ENCODE data around the gene APH1A. TPM values are rescaled to one million over a fixed set of nuclear protein-coding genes. Genes with fewer than 3 reads are reported as not detected.

APH1A gene
- 0.42 and 0.98 TPM in 2 replicates for polyA plus RNA-seq

DNA sequence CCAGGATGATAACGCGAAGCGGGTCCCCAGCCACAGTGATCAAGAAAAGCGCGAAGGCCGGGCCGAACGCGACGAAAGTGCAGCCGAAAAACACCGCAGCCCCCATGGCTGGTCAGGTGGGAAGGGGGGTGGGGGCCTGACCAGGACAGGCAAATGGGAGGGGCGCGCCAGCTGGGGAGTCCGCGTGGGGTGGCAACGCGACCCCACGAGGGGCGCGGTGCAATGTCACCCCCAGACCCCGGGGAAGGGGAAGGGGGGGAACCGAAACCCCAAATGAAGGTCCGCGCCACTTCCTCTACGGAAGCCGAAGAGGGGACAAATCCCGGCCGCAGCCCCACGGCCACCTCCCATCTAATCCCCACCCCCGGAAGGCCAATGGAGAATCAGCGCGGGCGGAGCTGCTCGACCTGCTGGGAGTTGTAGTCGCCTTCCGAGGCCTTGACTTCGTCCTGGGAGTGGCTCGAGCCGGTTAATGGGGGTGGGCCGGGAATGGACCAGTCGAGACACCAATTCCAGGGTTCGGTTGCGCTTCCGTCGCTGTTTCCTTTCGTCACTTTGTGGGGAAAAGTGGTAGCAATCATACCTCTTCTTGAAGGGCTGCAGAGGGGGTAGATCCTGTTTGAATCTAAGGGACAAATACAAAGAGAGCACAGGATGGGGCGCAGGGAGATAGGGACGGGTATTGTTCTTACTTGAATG lies at the start of gene APH1A:
APH1A (minus strand) TSS at position 312 of the 699 bp plus-strand sequence; CDS start at position 106, 206 bp downstream.

DNA sequence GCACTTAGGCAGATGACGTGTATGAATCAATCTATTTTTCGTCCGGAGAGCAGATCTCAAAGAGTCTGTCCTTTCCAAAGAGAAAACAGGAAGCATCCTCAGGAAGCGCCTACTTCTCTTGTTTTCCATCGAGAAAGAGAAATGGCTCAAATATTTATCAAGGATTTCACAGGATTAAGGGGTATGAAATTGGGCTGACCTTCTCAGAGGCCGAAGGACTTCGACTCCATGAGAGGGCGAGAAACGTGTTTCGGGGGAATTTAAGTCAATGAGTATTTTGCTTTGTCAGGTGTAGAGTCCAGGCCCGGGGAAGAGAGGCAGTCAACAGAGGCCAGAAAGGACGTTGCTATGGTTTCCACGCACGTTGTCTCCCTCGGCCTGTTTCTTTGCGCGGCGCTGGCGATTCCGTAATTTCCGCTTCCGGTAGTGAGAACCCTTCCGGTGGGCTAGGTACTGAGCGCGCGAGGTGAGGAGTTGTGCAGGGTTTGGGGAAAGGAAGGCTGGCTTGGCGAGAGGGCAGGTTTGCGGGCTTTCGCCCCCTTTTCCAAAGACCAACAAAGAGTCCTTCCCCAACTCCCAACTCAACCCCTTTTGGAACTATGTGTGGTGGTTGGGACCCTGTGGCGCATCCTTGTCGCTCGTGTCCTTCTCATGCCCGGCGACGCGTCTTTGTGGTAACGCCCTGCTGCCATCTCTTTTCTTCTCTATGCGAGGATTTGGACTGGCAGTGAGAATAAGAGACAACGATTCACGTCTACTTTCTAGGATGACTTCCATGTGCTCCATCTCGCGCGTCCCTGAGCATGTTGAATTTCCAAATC lies 24.8 kb upstream of the APH1A start, which contains the start of gene MRPS21:
MRPS21 (plus strand) TSS at position 429 of the 821 bp plus-strand sequence. CDS start 506 bp downstream, outside the sequence.

DNA sequence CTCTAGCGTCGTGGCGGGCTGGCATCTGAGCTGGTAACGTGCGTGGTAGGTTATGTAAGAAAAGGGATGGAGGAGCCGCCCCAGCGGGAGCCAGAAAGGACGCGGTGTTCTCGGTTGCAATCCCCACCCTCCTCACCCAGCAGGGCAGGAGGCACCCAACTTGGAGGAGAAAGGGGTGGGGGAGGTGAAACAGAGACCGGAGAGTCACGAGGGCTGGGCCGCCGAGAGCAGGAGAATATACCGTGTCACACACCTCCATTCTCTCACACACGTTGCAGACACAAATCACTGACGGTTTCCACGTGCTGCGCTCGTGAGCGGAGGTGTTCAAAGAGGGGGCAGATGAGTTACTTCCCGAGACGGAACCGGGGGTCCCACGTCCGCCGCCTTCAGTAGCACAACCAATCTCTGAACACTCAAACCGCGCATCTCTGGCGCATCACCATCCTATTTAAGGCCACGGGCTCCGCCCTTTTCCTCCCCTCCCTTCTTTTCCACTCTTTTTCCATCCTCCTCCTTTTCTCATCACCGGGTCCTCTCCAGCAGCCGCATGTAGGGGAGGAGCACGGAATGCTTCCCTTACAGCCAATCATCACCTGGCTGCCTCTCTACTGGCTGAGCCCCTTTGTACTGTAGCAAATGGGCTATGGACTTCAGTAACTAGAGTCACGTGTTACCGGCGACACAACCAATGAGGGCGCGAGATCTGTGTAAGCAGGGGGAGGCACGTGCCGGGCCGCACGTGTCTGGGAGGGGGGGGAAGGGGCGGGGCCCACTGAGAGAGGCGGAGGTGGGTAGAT lies 13.1 kb upstream of the APH1A start, which contains the start of gene CIART:
CIART (plus strand) TSS at position 797 of the 800 bp plus-strand sequence. CDS start 714 bp downstream, outside the sequence.

DNA sequence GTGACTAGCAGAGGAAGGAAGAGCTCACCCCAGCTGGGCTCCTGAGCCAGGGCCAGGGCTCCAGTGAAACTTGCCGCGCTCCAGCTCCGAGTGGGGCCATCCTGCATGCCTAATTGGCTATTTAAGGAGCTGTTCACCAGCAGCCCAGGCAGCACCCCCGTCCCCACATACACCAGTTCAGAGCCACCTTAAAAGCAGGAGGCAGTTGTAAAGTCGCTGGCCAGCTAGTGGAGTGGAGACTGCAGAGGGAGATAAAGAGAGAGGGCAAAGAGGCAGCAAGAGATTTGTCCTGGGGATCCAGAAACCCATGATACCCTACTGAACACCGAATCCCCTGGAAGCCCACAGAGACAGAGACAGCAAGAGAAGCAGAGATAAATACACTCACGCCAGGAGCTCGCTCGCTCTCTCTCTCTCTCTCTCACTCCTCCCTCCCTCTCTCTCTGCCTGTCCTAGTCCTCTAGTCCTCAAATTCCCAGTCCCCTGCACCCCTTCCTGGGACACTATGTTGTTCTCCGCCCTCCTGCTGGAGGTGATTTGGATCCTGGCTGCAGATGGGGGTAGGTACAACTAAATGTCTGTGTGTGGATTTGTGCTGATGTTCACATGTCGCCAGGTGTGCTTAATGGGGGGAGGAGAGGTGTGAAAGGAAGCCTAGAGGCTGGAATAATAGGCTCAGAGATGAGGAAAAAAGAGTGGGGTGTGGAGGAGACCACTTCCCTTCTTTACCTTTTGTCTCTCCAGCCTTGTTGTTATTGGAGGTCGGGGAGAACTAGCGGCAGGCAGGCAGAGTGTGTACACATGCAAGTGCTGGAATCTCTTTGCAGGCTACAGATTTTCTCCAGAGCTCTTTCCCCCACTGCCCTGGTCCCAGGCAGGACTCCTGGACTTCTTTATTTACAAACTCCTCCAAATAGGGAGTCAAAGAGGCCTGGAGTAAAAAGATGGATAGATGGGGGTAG lies 10.9 kb downstream of the APH1A start, which contains the start of gene CA14:
CA14 (plus strand) TSS at position 151 of the 962 bp plus-strand sequence; CDS start at position 506, 355 bp downstream.

DNA sequence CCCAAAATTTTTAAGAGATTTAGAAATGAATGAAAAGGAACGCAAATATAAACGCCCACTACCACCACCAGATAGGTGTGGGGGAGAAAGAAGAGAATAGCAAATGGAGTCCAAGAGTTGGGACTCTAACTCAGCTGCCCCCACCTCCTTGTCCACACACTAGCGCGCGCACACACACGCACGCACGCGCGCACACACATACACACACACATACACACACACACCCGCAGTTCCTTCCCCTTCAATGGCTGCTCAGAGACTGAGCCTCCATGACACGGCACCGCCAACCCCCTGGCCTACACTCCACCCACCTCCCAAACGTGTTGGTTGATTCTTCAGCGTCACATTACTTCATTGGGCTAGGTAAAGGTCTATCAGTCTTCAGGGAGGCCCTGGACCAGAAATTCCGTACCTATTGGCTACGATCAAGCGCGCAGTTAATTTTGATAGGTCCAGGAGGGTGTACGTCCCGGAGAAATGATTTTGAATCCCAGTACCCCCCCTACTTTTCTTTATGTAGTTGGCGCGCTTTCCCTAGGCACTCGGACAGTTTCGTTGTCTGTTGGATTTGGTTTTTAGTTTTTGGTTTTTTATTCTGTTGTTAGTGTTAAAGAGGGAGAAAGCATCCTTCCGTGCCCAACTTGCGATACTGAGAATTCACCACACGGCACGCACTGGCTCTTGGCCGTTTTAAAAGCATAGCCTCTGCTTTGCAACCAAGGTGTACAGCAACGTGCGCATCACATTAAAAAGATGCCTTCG lies 32.8 kb downstream of the APH1A start, which contains the start of gene ANP32E:
ANP32E (minus strand) TSS at position 261 of the 762 bp plus-strand sequence. CDS start 326 bp downstream, outside the sequence.

Other genes with a start within 250 kb of the APH1A start
- 76.2 and 84.4 TPM in 2 replicates for gene VPS45, start 201.2 kb downstream of the APH1A start, polyA plus RNA-seq
- gene PLEKHO1, start 119.1 kb downstream of the APH1A start, polyA plus RNA-seq = 2.7 and 2.8 TPM in 2 replicates
- gene ANP32E, start 32.9 kb downstream of the APH1A start, polyA plus RNA-seq = 99.2 and 140 TPM in 2 replicates
- 2.5 and 3.0 TPM in 2 replicates for gene CA14, start 11.2 kb downstream of the APH1A start, polyA plus RNA-seq
- 45.8 and 52.3 TPM in 2 replicates for gene C1orf54, start 3.8 kb upstream of the APH1A start, polyA plus RNA-seq
- gene CIART, start 13.5 kb upstream of the APH1A start, polyA plus RNA-seq = 19.1 and 32.2 TPM in 2 replicates
- 359 and 393 TPM in 2 replicates for gene MRPS21, start 24.8 kb upstream of the APH1A start, polyA plus RNA-seq
- gene PRPF3, start 52.5 kb upstream of the APH1A start, polyA plus RNA-seq = 10.1 and 13.6 TPM in 2 replicates
- 7.7 and 9.4 TPM in 2 replicates for gene RPRD2, start 95.1 kb upstream of the APH1A start, polyA plus RNA-seq
- 8.8 and 13.9 TPM in 2 replicates for gene TARS2, start 218.4 kb upstream of the APH1A start, polyA plus RNA-seq
- gene ECM1, start 239.1 kb upstream of the APH1A start, polyA plus RNA-seq = 2.0 and 2.4 TPM in 2 replicates
- gene FALEC, start 246.7 kb upstream of the APH1A start, polyA plus RNA-seq = not detected in 2 replicates

All from Purkinje cell (primary cell).